ENCODE results near the gene THSD1. TPM values are rescaled to one million over a fixed set of nuclear protein-coding genes. Genes with fewer than 3 reads are reported as not detected.
"Not testable (repeated sequence)": the region's sequence is repeated elsewhere in the genome, so short reads cannot be mapped to it uniquely, and the experiment has no call there.

THSD1 gene
- total and polyA plus RNA-seq, 10 of the 15 experiments (the other 5 are each of a cell fraction or from before 2014, with no cell fraction given), result 0.03 to 0.20 (median 0.13) TPM; not detected in 2

DNA sequence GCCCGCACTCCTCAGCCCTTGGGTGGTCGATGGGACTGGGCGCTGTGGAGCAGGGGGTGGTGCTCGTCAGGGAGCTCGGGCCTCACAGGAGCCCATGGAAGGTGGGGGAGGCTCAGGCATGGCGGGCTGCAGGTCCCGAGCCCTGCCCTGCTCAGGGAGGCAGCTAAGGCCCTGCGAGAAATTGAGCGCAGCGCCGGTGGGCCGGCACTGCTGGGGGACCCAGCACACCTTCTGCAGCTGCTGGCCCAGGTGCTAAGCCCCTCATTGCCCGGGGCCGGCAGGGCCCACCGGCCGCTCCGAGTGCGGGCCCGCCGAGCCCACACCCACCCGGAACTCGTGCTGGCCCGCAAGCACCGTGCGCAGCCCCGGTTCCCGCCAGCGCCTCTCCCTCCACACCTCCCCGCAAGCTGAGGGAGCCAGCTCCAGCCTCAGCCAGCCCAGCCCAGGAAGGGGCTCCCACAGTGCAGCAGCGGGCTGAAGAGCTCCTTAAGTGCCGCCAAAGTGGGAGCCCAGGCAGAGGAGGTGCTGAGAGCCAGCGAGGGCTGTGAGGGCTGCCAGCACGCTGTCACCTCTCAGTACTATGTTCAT, 2.2 kb upstream of the THSD1 start:
- H3K27ac ChIP-seq (ENCODE audit: control insufficient read depth, insufficient read depth); H3K9me3 ChIP-seq (replicated peaks; ENCODE audit: control insufficient read depth, insufficient read depth, low read length); ATAC-seq; POLR2A ChIA-PET; H4K20me1 ChIP-seq (ENCODE audit: control insufficient read depth, insufficient read depth); in situ Hi-C loops (cut with MboI); H3K36me3 ChIP-seq (ENCODE audit: control insufficient read depth in 2 of 2, insufficient read depth in 2 of 2, low read length in 1 of 2); H3K9ac ChIP-seq (ENCODE audit: control insufficient read depth, insufficient read depth, low read length); H3K4me3 ChIP-seq; intact Hi-C loops (cut with micrococcal nuclease; ENCODE audit: unreplicated experiment); H3K27me3 ChIP-seq (replicated peaks in 1 of 2; ENCODE audit: control insufficient read depth in 2 of 2, insufficient read depth in 2 of 2, low read length in 1 of 2); DNase-seq (ENCODE audit: low read depth, low spot score); FAIRE-seq; BruUV-seq (replicated peaks); H3K4me2 ChIP-seq (ENCODE audit: control insufficient read depth, insufficient read depth); RAD21 ChIA-PET (ENCODE audit: unreplicated experiment); H2AFZ ChIP-seq (ENCODE audit: control insufficient read depth, low read depth, low read length); H3K4me1 ChIP-seq (ENCODE audit: control insufficient read depth, insufficient read depth, low read length); H3K79me2 ChIP-seq (ENCODE audit: control insufficient read depth, insufficient read depth, low read length): not testable (repeated sequence)
- ChIA-PET CTCF (interaction anchor here (1.6 to 2.2 kb wide), 2 partner anchors 42 to 43 kb away, joined by 3 to 5 read pairs; partner anchors contain the start of gene VPS36), SMC1A (ENCODE audit: uncharacterized antibody, unreplicated experiment) (interaction anchor here (1.7 kb wide), 1 partner anchor 13 kb away, joined by 5 read pairs; no protein-coding TSS in a partner anchor)
- WGBS (ENCODE audit: insufficient coverage, insufficient replicate concordance, low lambda C conversion rate, missing lambda C conversion rate), result 98% methylated on average over 33 of the region's 33 CpGs

DNA sequence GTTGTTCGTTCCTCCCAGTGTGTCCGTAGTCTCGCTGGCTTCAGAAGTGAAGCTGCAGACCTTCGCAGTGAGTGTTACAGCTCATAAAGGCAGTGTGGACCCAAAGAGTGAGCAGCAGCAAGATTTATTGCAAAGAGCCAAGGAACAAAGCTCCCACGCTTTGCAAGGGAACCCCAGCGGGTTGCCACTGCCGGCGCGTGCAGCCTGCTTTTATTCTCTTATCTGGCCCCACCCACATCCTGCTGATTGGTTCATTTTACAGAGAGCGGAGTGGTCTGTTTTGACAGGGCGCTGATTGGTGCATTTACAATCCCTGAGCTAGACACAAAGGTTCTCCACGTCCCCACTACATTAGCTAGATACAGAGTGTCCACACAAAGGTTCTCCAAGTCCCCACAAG, 1.5 kb upstream of the THSD1 start:
- BruUV-seq (replicated peaks); H3K79me2 ChIP-seq (ENCODE audit: control insufficient read depth, insufficient read depth, low read length); H3K4me3 ChIP-seq; H3K9me3 ChIP-seq (replicated peaks; ENCODE audit: control insufficient read depth, insufficient read depth, low read length); RAD21 ChIA-PET (ENCODE audit: unreplicated experiment); H3K4me1 ChIP-seq (ENCODE audit: control insufficient read depth, insufficient read depth, low read length); intact Hi-C loops (cut with micrococcal nuclease; ENCODE audit: unreplicated experiment); DNase-seq (ENCODE audit: low read depth, low spot score); H3K4me2 ChIP-seq (ENCODE audit: control insufficient read depth, insufficient read depth); H3K27me3 ChIP-seq (replicated peaks in 1 of 2; ENCODE audit: control insufficient read depth in 2 of 2, insufficient read depth in 2 of 2, low read length in 1 of 2); H2AFZ ChIP-seq (ENCODE audit: control insufficient read depth, low read depth, low read length); FAIRE-seq; H4K20me1 ChIP-seq (ENCODE audit: control insufficient read depth, insufficient read depth); H3K36me3 ChIP-seq (ENCODE audit: control insufficient read depth in 2 of 2, insufficient read depth in 2 of 2, low read length in 1 of 2); ATAC-seq; H3K27ac ChIP-seq (ENCODE audit: control insufficient read depth, insufficient read depth); POLR2A ChIA-PET; in situ Hi-C loops (cut with MboI); H3K9ac ChIP-seq (ENCODE audit: control insufficient read depth, insufficient read depth, low read length): not testable (repeated sequence)
- ChIA-PET CTCF (interaction anchor here (1.6 kb wide), 1 partner anchor 43 kb away, joined by 3 read pairs; the partner anchor contains the start of gene VPS36), SMC1A (ENCODE audit: uncharacterized antibody, unreplicated experiment) (interaction anchor here (1.0 to 1.7 kb wide), 2 partner anchors 9 to 14 kb away, joined by 3 to 5 read pairs; no protein-coding TSS in a partner anchor)
- 99% methylated on average over 12 of the region's 12 CpGs for WGBS (ENCODE audit: insufficient coverage, insufficient replicate concordance, low lambda C conversion rate, missing lambda C conversion rate)
